ENCODE data around the gene GINS2.

Gene GINS2

DNA sequence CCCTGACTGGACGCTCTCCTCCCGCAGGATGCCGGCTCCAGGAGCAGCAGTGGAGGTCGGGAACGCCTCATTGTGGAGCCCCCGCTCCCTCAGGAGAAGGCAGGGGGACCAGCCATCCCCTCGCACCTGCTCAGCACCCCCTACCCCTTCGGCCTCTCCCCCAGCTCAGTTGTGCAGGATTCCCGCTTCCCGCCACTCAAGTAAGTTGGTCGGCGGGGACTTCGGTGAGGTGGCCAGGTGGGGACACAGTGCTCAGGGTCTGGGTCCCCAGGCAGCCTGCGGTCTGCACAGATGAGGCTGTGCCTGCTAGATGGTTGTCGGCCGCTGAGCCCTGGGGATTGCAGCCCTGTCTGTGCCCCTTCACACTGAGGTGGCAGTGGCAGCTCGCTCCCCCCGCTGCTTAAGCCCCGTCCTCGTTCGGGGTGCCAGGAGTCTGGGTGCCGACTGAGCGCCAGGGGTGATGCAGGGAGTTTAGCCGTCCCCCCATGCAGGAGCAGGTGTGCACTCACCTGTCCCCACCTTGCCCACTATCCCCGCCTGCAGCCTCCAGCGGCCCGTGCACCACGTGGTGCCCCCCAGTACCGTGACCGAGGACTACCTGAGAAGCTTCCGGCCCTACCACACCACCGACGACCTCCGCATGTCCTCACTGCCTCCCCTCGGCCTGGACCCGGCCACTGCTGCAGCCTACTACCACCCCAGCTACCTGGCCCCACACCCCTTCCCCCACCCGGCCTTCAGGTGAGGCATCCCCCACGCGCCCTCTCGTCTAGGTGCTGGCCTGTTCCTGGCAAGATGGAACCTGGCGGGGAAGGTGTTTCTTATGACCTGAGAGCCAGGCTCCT, 34.3 kb downstream of the GINS2 start:
- DNase-seq (ENCODE audit: low read depth in 2 of 2): no peak

DNA sequence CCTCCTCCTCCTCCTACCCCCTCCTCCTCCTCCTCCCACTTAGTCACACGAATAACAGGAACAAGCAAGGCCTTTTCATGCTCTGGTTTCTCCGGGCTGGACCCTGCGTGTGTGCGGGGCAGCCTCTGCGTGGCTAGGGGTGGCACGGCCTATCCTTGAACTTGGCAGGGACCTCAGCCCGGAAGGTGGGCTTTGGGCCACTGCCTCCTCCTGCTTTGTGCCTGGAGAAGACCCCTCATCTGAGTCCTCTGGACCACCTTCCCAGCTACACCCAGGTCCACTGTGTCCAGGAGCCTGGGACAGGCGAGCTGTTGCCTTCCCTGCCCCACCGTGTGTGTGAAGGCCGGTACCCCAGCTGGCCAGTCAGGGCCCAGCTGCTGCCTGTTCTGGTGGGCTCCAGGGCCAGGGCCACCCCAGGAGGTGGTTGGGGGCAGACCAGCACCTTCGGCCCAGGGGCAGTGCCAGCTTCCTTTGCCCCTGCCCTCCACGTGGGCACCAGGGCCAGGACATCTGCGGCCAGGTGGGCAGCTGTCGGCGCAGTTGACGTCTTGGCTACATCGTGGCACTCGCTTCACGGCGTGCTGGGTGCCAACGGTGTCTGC, 35.4 kb downstream of the GINS2 start:
- no peak for DNase-seq (ENCODE audit: low read depth in 2 of 2)

DNA sequence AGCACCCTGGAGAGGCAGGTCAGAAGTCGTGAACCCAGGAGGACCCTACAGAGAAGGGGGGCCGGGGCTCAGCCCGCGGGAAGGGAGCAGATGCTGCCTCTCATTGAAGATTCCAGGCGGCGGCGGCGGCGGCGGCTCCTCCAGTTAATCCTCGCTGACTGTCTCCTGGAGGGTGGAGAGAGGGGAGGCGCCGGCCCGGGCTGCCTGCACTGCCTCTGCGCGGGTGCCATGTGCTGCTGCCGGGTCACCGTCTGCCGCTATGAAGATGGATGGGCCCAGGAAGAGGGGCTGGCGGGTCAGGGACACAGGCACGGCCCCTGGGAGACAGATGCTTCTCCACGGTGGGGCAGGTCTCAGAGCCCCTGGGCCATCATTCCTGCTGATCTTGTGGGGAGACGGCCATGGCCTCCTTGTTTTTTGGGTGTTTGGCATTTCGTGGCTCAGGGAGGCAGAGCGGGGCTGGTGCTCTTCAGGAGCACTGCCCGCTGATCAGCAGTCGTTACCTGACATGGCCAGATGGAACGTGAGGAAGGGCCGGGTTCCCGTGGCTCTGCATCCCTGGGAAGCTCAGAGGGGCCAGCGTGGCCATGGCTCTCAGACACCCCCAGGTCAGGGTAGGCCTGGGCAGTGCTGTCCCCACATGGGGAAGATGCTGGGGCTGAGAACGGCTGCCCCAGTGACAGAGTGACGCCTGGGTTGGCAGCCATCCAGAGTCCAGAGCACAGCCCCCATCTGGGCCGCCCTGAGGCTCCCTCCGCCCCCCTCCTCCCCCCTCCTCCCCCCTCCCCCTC, 36.1 kb downstream of the GINS2 start:
- peak; percentile 28 to 34 for DNase-seq (ENCODE audit: low read depth in 2 of 2)

DNA sequence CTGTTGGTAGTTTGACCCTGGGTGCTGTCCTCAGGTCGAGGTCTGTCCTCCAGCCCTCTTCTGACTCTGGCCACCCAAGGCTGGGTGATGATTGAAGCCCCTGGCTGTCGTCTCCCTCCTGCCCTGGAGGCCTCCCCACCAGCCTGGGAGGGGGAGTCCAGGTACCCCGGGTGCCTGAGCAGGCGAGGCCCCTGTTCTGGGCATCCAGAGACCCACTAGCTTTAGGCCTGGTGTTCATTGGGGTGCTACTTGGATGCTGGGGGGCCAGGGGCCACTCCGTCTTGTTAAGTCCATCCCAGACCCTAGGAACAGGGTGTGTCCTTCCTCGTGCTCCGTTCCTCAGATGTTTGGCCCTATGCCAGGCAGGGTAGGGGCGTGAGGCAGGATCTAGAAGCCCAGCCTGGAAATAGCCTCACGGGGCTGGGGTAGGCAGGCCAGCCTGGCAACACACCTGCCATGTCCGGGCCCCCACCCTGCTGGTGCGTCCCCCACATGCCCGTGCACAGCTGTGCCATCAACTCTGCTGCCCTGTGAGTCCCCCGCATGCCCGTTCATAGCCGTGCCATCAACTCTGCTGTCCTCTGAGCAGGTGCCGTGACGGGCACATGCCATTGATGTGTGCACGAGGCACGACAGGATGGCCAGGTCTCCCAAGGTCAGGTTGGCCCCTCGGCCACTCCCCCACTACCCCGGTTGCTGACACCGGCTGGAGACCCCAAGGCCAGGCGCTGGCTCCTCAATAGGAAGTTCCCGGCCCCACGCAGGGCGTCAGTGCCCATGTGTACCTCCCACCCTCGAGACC, 36.9 kb downstream of the GINS2 start:
- DNase-seq (ENCODE audit: low read depth in 2 of 2): no peak

DNA sequence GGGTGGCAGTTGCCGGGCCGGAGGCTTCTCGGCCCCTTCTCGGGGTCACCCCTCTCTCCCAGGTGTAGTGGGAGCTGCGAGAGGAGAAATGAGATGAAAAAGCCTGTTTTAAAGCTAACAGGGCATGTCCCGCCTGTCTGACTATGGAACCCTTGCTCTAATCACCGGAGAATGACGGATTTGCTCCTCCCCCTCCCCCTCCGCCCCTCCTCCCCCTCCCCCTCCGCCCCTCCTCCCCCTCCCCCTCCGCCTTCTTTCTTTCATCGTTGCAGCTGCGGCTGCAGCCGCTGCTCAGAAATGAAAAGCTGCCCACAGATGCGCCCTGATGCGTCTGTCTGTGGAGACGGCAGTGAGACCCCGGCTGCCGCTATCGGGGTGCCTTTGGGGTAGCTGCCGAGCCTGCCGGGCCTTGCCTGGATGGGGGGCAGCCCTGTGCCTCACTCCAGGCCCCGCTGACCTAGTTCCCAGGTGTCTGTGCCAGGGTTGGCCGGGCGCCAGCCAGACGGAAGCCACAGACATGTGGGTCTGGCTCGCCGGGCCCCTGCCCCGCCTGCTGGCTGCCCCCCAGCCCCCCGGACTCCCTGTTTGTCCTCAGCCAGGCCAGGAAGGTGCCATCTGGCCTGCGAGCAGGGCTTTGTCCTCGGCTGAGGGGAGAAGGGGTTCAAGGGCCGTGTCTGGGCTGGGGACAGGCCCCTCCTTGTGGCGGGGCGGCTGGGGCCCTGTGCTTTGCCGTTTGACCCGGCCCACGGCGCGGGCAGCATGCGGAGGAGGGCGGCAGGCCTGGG, 37.7 kb downstream of the GINS2 start:
- DNase-seq (ENCODE audit: low read depth in 2 of 2): no peak

DNA sequence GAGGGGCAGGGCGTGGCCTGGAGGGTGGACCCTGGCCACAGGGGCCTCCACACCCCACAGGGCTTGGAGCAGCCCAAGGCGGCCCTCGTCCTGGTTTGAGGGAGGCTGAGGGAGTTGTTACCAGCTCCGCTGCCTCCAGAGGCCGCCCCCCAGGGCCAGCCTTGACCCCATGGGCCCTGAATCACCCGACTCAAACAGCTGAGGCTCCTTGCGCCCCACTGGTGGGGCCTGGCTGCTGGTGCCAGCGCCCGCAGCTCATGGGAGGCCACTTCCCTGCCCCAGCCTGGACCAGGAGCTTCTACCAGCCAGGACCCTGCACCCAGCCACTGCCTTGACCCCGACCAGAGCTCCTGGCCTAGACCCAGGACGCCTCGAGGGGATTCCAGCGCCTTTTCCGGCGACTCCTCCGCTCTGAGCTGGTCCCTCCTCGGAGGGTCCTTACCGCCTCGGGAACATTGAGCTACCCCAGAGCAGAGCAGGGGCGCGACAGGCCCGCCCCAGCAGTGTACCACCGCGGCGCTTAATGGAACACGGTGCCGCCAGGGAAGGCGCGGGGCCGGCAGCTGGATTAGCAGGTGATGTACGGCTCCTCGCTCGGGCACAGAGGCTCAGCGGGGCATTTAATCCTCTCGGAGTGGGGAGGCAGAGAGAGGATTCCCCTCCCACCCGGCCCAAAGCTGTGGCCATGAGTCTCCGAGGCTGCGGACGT, 38.5 kb downstream of the GINS2 start:
- no peak for DNase-seq (ENCODE audit: low read depth in 2 of 2)

DNA sequence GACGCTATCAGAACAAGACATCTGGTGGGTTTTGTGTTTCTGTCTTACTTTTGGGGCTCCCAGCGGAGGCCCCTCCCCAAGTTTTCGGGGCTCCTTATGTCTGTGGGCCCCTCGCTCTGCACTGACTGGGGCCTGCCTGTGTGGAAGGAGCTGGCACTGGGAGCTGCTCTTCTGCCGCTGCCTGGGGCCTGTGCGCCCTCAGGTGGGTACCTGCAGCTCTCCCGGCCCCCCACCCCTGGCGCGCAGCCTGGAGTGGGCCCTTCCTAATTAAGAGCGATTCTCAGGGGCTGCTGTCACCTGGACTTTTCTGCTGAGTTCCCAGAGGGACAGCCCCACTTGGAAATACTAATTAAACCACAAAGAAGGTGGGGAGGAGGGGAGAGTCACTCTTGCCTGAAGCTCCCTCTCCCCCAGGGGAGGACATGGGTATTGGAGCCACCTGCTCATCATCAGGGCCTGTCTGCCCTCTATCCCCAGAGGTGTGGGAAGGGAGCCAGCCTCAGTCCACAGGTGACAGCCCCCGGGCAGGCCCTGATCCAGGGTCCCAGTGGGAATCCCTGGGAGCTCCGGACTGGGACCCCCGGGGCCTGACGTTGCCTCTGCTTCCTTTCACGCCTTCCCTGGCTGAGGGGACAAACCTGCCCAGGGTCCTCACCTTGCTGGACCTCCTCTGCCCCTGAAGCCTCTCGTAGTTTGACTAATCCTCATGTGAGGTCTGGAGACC, 39.2 kb downstream of the GINS2 start:
- no peak for DNase-seq (ENCODE audit: low read depth in 2 of 2)

DNA sequence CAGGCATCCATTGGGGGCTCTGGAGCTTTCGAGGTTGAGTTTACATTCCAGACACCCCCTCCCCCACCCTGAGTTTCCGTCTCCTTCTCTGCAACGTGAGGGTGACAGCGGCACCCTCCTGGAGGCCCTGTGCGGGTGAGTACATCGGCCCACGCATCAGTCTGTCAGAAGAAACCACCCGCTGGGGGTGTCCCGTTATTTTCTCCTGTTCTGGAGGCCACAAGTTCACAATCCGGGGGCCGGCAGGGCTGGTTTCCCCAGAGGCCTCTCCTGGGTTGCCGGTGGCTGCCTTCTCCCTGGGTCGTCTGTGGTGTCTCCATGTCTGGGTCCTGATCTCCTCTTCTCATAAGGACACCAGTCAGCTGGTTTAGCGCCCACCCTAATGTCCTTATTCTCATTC, 39.9 kb downstream of the GINS2 start:
- no peak for DNase-seq (ENCODE audit: low read depth in 2 of 2)

DNA sequence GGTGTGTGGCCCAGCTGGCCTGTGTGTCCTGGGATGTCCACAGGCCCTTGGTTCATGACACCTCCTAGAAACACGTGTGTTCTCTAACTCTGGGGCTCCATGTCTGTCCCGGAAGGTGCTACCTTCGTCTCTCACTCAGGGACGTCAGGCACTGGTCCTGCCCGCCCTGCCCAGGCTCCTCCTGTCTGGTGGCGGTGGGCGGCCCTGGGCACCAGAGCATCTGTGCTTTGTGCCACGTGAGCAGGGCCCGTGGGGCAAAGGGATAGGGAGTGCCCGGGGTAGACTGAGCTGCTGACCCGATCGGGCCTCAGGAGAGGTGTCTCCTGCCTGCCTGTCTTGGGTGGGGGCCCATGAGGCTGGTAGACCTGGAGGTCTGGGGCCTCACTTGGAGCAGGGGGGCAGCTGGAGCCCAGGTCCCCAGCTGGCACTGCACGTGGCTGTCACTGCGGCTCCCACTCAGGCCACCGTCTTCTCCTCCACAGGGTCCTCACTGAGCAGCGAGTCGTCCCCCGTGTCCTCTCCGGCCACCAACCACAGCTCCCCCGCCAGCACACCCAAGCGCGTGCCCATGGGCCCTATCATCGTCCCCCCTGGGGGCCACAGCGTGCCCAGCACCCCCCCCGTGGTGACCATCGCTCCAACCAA, 40.6 kb downstream of the GINS2 start:
- no peak for DNase-seq (ENCODE audit: low read depth in 2 of 2)

DNA sequence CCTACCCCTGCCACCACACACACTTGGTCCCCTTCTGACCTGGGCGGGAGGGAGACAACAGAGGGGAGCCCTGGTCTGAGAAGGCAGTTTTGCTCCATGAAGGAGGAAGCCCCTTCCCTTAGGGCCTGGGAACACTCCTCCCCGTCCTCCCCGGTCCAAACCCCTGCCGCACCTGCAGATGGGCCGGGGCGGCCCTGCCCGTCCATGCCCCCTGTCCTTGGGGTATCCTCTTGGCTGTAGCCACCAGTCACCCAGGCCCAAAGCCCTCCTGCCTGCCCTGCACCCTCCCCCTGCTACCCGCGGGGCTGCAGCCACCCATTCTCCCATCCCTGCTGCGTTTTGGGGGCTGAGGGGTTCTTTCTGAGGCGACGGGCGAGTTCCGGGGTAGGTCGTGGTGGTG, 41.8 kb downstream of the GINS2 start:
- no peak for DNase-seq (ENCODE audit: low read depth in 2 of 2)

DNA sequence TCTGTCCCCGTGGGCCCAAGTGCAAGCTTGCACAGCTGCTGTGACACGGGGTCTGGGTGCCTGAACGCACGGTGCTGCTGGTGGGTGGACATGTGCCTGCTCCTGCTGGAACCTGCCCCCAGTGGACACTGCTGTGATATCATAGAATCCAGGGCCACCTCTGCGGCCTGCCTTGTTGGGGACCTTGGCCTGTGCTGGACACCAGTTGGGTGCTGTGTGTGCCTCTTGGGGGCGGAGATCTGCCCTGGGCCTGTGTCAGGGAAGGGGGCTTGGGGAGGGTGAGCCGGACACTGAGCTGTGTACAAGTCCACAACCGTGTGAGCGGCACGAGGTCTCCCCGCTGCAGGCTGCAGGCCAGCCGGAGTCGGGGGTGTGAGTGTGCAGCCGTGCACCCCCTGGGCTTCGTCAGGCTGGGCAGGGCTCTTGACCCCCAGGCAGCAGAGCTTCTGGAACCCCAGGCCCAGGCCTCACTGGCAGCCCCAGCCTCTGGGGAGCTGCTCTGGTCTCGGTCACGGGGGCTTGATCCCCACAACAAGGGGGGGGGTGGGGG, 42.3 kb downstream of the GINS2 start:
- DNase-seq (ENCODE audit: low read depth in 2 of 2): no peak

DNA sequence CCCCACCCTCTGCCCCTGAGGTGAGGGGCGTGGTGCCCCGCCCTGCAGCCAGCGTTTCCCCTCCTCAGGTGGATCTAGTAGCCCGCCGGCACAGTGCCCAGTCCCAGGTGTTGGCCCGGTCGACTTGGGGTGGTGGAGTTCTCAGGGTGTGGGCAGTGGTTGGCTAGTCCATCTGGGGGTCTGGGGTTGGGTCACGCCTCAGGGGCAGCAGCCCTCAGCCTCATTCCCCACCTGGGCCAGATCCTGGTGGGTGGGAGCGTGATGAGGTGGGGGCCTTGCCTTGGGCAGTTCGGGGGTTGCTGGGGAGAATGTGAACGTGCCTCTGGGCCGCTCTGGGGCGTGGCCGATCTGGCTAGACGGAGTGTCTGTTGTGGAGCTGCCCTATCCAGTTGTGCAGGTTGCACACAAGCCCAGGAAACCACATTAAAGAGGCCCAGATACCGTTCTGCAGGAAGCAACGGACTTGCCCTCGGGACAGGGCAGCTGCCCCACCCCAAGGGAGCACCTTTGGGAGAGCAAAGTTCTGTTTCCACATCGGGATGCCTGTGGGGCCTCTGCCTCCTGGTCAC, 43.6 kb downstream of the GINS2 start:
- DNase-seq (ENCODE audit: low read depth in 2 of 2): no peak

DNA sequence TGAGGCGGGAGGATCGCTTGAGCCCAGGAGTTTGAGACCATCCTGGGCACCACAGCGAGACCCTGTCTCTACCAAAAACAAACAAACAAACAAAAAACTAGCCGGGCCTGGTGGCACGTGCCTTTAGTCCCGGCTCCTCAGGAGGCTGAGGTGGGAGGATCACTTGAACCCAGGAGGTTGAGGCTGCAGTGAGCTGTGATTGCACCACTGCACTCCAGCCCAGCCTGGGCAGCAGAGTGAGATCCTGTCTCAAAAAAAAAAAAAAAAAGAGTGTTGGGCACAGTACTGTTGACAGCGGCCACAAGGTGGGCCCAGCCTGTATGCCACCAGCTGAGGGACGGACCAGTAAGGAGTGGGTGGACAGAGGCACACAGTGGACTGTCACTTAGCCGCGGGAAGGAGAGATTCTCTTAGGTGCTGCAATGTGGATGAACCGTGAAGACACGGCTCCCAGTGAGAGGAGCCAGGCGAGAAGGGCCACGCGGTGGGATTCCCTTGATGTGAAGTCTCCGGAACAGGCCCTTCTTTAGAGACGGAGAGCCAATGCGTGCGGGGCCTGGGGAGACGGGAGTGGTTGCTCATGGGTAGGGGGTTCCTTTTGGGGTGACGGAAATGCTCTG, 44.6 kb downstream of the GINS2 start:
- DNase-seq (ENCODE audit: low read depth in 2 of 2): no peak

DNA sequence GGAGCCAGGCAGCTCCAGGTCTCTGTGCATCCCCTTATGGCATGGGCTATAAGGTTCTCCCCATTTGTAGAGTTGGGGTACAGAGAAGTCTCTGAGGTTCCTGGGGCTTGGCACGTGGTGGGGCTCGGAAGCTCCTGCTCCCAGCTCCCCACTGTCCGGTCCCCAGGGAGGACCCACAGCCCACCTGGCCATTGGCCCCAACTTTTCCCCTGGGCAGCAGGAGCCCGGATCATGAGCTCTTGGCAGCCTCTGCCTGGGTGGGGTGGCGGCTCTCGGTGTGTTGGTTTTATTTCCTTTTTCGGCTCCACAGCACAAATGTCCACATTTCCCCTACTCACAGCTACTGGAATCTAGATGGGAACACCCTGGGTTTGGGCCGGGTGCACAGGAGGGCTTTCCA, 45.1 kb downstream of the GINS2 start:
- no peak for DNase-seq (ENCODE audit: low read depth in 2 of 2)

DNA sequence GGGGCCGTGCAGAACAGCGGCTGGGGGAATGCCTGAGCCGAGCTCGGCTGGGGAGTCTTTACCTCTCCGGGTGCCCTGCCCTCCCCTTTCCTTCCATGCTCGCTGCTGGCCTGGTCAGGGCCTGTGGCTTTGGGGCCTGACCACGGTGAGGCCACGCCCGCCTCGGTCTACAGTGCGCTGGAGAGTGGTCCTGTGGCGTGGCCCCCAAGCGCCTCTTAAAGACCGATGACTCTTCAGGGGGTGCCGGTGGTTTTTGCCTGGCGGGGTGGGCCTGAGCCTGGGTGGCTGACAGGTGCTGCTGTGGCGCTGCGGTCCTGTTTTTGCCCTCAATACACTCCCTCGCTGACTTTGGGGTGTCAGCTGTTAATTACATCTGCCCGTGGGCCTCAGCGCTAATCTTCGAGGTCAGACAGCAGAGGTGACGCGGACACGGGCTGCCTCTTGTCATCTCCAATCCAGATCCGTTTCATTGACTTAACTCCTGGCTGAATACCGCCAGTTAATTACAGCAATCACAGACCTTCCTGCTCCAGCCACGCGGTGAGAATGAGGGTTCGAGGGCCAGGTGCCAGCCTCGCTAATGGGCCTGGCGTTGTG, 45.9 kb downstream of the GINS2 start:
- DNase-seq (ENCODE audit: low read depth in 2 of 2): no peak

DNA sequence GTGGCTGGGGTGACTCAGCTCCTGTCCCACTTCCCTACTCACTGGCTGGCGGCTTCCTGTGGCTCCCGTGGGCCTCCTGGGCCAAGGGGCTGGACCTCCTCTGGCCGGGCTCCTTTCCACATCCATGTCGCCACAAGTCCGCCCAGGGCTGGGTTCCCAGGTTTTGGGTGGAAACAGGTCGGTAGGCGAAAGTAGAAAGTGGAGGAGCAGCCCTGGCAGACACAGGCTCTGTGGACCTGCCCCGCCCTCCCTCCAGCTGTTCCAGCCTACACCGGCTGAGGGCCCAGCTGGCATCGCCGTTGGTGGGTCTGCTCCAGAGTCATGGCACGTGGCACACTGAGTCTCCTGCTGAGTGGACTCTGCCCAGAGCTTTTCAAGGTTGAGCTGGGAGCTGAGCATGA, 47.0 kb downstream of the GINS2 start:
- no peak for DNase-seq (ENCODE audit: low read depth in 2 of 2)

DNA sequence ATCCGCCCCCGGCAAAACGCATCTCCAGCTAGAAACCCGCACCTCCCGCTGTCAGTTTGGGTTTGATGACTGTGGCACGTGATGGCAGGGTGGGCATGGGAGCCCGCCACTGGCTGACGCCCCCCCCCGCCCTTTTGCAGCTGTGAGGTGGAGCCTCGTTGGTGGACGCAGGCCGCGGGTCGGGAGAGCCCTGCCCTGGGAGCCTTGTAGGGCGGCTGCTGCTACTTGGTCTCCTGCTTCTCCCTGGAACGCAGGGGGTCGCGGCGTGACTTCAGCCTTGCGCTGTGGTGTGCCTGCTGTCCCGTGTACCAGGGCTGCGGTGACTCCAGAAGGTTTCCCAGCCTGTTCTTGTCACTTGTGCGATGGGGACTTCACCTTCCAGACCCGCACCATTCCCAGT, 47.4 kb downstream of the GINS2 start:
- no peak for DNase-seq (ENCODE audit: low read depth in 2 of 2)

DNA sequence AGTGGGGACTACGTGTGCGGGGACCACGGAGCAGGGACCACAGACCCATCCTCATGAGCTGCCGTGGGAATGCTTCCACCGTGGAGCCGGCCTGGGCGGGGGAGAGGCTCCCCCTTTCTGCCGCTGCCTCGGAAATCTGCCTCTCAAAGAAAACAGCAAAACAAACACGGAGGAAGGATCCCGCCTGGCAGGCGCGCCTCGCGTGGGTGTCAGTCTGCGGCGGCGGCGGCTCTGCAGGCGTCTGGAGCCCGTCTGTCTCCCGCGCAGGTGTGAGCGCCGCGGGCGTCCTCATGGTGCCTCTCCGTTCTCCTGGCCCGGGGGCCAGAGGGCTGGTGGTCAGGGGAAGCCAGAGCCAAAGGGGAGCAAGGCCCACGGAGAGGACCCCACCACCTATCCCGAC, 48.2 kb downstream of the GINS2 start:
- no peak for DNase-seq (ENCODE audit: low read depth in 2 of 2)

Measured in fibroblast of skin of left biceps (primary cell).